Measurements from ENCODE around the gene NKX3-2. TPM values are rescaled to one million over a fixed set of nuclear protein-coding genes. Genes with fewer than 3 reads are reported as not detected.

Gene NKX3-2
- 0.98 TPM for polyA plus RNA-seq (2012; ENCODE audit: insufficient read length, low read depth)

GRCh38 chr4:13543839-13544605, at the start of gene NKX3-2:
NKX3-2 (minus strand) TSS chr4:13544508; CDS start chr4:13544414, 94 bp downstream.
- TF ChIP-seq SIN3A (IDR thresholded peaks at IDR 0.05; ENCODE audit: borderline replicate concordance, insufficient read depth, low read length) = no peak
- TF ChIP-seq TAF1 (IDR thresholded peaks at IDR 0.05; ENCODE audit: borderline replicate concordance, insufficient read depth, low read length) = no peak
- TF ChIP-seq POLR2AphosphoS5 (IDR thresholded peaks at IDR 0.05; ENCODE audit: low read depth, low read length) = no peak
- TF ChIP-seq, protein P1, sequence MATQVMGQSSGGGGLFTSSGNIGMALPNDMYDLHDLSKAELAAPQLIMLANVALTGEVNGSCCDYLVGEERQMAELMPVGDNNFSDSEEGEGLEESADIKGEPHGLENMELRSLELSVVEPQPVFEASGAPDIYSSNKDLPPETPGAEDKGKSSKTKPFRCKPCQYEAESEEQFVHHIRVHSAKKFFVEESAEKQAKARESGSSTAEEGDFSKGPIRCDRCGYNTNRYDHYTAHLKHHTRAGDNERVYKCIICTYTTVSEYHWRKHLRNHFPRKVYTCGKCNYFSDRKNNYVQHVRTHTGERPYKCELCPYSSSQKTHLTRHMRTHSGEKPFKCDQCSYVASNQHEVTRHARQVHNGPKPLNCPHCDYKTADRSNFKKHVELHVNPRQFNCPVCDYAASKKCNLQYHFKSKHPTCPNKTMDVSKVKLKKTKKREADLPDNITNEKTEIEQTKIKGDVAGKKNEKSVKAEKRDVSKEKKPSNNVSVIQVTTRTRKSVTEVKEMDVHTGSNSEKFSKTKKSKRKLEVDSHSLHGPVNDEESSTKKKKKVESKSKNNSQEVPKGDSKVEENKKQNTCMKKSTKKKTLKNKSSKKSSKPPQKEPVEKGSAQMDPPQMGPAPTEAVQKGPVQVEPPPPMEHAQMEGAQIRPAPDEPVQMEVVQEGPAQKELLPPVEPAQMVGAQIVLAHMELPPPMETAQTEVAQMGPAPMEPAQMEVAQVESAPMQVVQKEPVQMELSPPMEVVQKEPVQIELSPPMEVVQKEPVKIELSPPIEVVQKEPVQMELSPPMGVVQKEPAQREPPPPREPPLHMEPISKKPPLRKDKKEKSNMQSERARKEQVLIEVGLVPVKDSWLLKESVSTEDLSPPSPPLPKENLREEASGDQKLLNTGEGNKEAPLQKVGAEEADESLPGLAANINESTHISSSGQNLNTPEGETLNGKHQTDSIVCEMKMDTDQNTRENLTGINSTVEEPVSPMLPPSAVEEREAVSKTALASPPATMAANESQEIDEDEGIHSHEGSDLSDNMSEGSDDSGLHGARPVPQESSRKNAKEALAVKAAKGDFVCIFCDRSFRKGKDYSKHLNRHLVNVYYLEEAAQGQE (IDR thresholded peaks at IDR 0.05; ENCODE audit: insufficient read depth in 1 of 2, low read depth in 2 of 2, low read length in 2 of 2) = no peak
- TF ChIP-seq FOXP2 (optimal IDR thresholded peaks at IDR 0.05; ENCODE audit: borderline replicate concordance, extremely low read depth, extremely low read length, insufficient read depth) = no peak

GRCh38 chr4:13592220-13592619, 47.9 kb upstream of the NKX3-2 start:
- TF ChIP-seq, protein P1 (IDR thresholded peaks at IDR 0.05; ENCODE audit: insufficient read depth in 1 of 2, low read depth in 2 of 2, low read length in 2 of 2) = no peak
- TF ChIP-seq FOXP2 (optimal IDR thresholded peaks at IDR 0.05; ENCODE audit: borderline replicate concordance, extremely low read depth, extremely low read length, insufficient read depth) (no peak), SIN3A (IDR thresholded peaks at IDR 0.05; ENCODE audit: borderline replicate concordance, insufficient read depth, low read length) (no peak), POLR2AphosphoS5 (IDR thresholded peaks at IDR 0.05; ENCODE audit: low read depth, low read length) (no peak), TAF1 (IDR thresholded peaks at IDR 0.05; ENCODE audit: borderline replicate concordance, insufficient read depth, low read length) (no peak)

DNA sequence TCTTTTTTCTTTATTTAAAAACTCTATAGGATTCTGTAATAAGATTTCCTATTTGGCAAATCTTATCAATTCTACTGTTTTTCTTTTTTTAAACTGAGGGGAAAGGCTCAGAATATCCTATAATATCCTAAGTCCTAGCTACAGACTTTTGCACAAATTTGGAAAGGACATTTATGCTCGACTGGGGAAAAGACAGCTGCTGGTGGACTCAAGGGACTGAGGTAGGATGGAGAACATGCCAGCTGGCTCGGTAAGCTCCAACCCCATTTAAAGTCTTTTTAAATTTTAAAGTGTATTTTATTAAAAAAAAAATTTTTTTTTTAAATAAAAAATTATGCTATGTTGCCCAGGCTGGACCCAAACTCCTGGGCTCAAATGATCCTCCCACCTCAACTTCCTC, 46.5 kb upstream of the NKX3-2 start:
- TF ChIP-seq SIN3A (IDR thresholded peaks at IDR 0.05; ENCODE audit: borderline replicate concordance, insufficient read depth, low read length) = no peak
- no peak for TF ChIP-seq POLR2AphosphoS5 (IDR thresholded peaks at IDR 0.05; ENCODE audit: low read depth, low read length)
- no peak for TF ChIP-seq FOXP2 (optimal IDR thresholded peaks at IDR 0.05; ENCODE audit: borderline replicate concordance, extremely low read depth, extremely low read length, insufficient read depth)
- TF ChIP-seq, protein P1 (IDR thresholded peaks at IDR 0.05; ENCODE audit: insufficient read depth in 1 of 2, low read depth in 2 of 2, low read length in 2 of 2) = no peak
- TF ChIP-seq TAF1 (IDR thresholded peaks at IDR 0.05; ENCODE audit: borderline replicate concordance, insufficient read depth, low read length) = no peak

- TF ChIP-seq TAF1 (IDR thresholded peaks at IDR 0.05; ENCODE audit: borderline replicate concordance, insufficient read depth, low read length) = no peak
- no peak for TF ChIP-seq POLR2AphosphoS5 (IDR thresholded peaks at IDR 0.05; ENCODE audit: low read depth, low read length)
- TF ChIP-seq SIN3A (IDR thresholded peaks at IDR 0.05; ENCODE audit: borderline replicate concordance, insufficient read depth, low read length) = no peak
These were observed 44.6 kb upstream of the NKX3-2 start for GRCh38 chr4:13588954-13589353.

DNA sequence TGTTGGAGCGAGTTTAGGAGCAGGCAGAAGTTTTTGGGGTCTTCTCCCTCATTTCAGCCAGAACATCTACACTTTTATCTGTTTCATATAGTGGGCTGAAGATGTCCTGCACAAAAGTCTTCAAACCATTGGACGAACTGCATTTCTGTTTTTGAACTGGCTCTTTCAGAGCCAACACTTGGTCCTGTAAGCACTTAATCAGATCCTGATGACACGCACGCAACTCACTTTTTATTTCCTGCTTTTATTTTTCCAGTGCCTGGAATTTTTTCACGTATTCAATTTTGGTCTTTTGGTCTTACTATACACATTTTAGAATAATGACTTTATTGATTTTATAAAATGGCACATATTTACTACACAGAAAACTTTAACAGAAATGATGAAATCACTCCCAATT, 40.2 kb upstream of the NKX3-2 start:
- no peak for TF ChIP-seq TAF1 (IDR thresholded peaks at IDR 0.05; ENCODE audit: borderline replicate concordance, insufficient read depth, low read length)
- no peak for TF ChIP-seq FOXP2 (optimal IDR thresholded peaks at IDR 0.05; ENCODE audit: borderline replicate concordance, extremely low read depth, extremely low read length, insufficient read depth)
- no peak for TF ChIP-seq POLR2AphosphoS5 (IDR thresholded peaks at IDR 0.05; ENCODE audit: low read depth, low read length)
- TF ChIP-seq SIN3A (IDR thresholded peaks at IDR 0.05; ENCODE audit: borderline replicate concordance, insufficient read depth, low read length) = no peak
- TF ChIP-seq, protein P1 (IDR thresholded peaks at IDR 0.05; ENCODE audit: insufficient read depth in 1 of 2, low read depth in 2 of 2, low read length in 2 of 2) = no peak
